ENCODE data around the gene KRTAP5-1.
"Not testable (repeated sequence)": the region's sequence is repeated elsewhere in the genome, so short reads cannot be mapped to it uniquely, and the experiment has no call there.

KRTAP5-1 gene

GRCh38 chr11:1600626-1601025 lies 15.5 kb upstream of the KRTAP5-1 start:
- no peak for DNase-seq

GRCh38 chr11:1598816-1599215 lies 13.7 kb upstream of the KRTAP5-1 start:
- DNase-seq = peak in 1 of 2 donors; percentile 49

GRCh38 chr11:1598406-1598805 lies 13.3 kb upstream of the KRTAP5-1 start:
- not testable (repeated sequence) for DNase-seq

GRCh38 chr11:1597994-1598380 lies 12.9 kb upstream of the KRTAP5-1 start, which contains the start of gene KRTAP5-2:
Gene KRTAP5-2, minus strand, starts transcription at chr11:1598294. Its CDS starts 44 bp downstream, at chr11:1598250.
- no peak for DNase-seq

- no peak for DNase-seq
These were observed 12.4 kb upstream of the KRTAP5-1 start for GRCh38 chr11:1597331-1597993.

GRCh38 chr11:1596576-1597121 lies 11.6 kb upstream of the KRTAP5-1 start:
- DNase-seq = not testable (repeated sequence)

GRCh38 chr11:1595994-1596575 lies 11.0 kb upstream of the KRTAP5-1 start:
- not testable (repeated sequence) for DNase-seq

GRCh38 chr11:1592628-1593027 lies 7.5 kb upstream of the KRTAP5-1 start:
- DNase-seq = no peak

GRCh38 chr11:1589996-1590395 lies 4.9 kb upstream of the KRTAP5-1 start:
- no peak for DNase-seq

GRCh38 chr11:1589191-1589963 lies 4.3 kb upstream of the KRTAP5-1 start:
- peak in 1 of 2 donors; percentile 59 for DNase-seq

- no peak for DNase-seq
These were observed 1.6 kb upstream of the KRTAP5-1 start for GRCh38 chr11:1586699-1587098.

GRCh38 chr11:1582909-1583308 lies 2.2 kb downstream of the KRTAP5-1 start:
- DNase-seq = not testable (repeated sequence)

- DNase-seq = no peak
These were observed 3.1 kb downstream of the KRTAP5-1 start for GRCh38 chr11:1581976-1582375.

- DNase-seq = no peak
These were observed 8.3 kb downstream of the KRTAP5-1 start for GRCh38 chr11:1576825-1577224.

- not testable (repeated sequence) for DNase-seq
These were observed 9.3 kb downstream of the KRTAP5-1 start for GRCh38 chr11:1575756-1576155.

- no peak for DNase-seq
These were observed 10.2 kb downstream of the KRTAP5-1 start for GRCh38 chr11:1574933-1575242.

GRCh38 chr11:1574238-1574932 lies 10.7 kb downstream of the KRTAP5-1 start:
- peak; percentile 68 to 71 for DNase-seq

- DNase-seq = no peak
These were observed 11.2 kb downstream of the KRTAP5-1 start for GRCh38 chr11:1573903-1574237.

- DNase-seq = peak; percentile 36 to 62
These were observed 11.8 kb downstream of the KRTAP5-1 start for GRCh38 chr11:1573077-1573902.

GRCh38 chr11:1572197-1573076 lies 12.6 kb downstream of the KRTAP5-1 start, which contains the start of gene DUSP8:
Gene DUSP8, minus strand, starts transcription at chr11:1572271. Its CDS starts 6,445 bp downstream, at chr11:1565826.
- peak; percentile 94 to 97 for DNase-seq

- DNase-seq = no peak
These were observed 13.3 kb downstream of the KRTAP5-1 start for GRCh38 chr11:1571760-1572196.

All from CD4-positive, alpha-beta T cell treated with Interferon alpha-2 for 1 hour (primary cell).